K562 treated with DMSO at 1 percent for 48 hours (cell line): ENCODE results near the gene KRT83. TPM values are rescaled to one million over a fixed set of nuclear protein-coding genes. Genes with fewer than 3 reads are reported as not detected.

Experiments
- total RNA-seq: library from RNA; unstranded; fragments of 300-600 nt; gene quantifications from 2 replicates; pipeline ENCODE4 v1.2.3, GENCODE V29; 2022; ENCODE audit warnings: low replicate concordance; ENCODE audit errors: extremely low read depth

Gene KRT83
- not detected in 2 replicates for total RNA-seq

GRCh38 chr12:52320784-52321400, at the start of gene KRT83:
Gene KRT83, minus strand, starts transcription at chr12:52321398. Its CDS starts 63 bp downstream, at chr12:52321335.

GRCh38 chr12:52366738-52367485, 45.7 kb upstream of the KRT83 start, which contains the start of gene KRT85:
Gene KRT85, minus strand, starts transcription at chr12:52367481. Its CDS starts 76 bp downstream, at chr12:52367405.

GRCh38 chr12:52291267-52291935, 29.8 kb downstream of the KRT83 start, which contains the start of gene KRT81:
Gene KRT81, minus strand, starts transcription at chr12:52291534. Its CDS starts 69 bp downstream, at chr12:52291465.

DNA sequence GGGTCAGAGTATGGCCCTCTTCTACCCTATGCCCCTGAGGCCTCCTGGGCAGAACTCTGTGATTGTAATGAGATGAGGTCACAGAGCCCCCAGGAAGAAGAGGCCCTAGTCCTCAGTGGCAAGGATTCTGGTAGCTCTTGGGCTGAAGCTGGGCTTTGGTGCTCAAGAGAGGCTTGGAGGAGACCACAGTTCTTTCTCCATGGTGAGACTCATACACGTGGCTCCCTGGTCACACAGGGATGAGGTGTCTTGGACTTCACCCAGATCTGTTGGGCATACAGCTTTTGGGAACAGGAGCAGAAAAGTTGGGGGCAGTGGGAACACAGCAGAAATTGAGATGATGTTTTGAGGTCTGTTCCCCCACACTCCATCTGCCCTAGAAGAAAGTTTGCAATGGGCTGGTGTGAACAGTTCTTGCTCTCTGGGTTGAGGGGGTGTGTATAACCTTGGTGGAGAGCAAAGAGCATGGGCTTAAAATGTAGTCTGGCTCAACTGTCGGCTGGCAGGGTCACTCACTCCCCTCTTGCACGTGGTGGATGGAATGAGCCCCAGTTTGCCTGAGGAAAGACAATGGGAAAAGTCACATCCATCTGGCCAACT, 46.6 kb downstream of the KRT83 start, which contains the start of gene KRT86:
Gene KRT86 (plus strand): TSS at position 125 of the 600 bp plus-strand sequence. CDS start 27,272 bp downstream, outside the sequence.

Other genes starting within 250 kb of the KRT83 start
- gene SMIM41, start 241.7 kb downstream of the KRT83 start, total RNA-seq = not detected in 2 replicates
- gene KRT80, start 129.4 kb downstream of the KRT83 start, total RNA-seq = not detected in 2 replicates
- gene KRT7, start 88.2 kb downstream of the KRT83 start, total RNA-seq = not detected in 2 replicates
- not detected in 2 replicates for gene KRT86, start 46.8 kb downstream of the KRT83 start, total RNA-seq
- gene KRT81, start 29.9 kb downstream of the KRT83 start, total RNA-seq = not detected in 2 replicates
- gene KRT85, start 46.1 kb upstream of the KRT83 start, total RNA-seq = not detected in 2 replicates
- gene KRT84, start 64.3 kb upstream of the KRT83 start, total RNA-seq = not detected in 2 replicates
- gene KRT82, start 84.9 kb upstream of the KRT83 start, total RNA-seq = not detected in 2 replicates
- gene KRT75, start 113.0 kb upstream of the KRT83 start, total RNA-seq = not detected in 2 replicates
- gene KRT6B, start 130.7 kb upstream of the KRT83 start, total RNA-seq = not detected in 2 replicates
- gene KRT6C, start 152.4 kb upstream of the KRT83 start, total RNA-seq = not detected in 2 replicates
- not detected in 2 replicates for gene KRT6A, start 171.9 kb upstream of the KRT83 start, total RNA-seq
- gene KRT5, start 199.0 kb upstream of the KRT83 start, total RNA-seq = not detected in 2 replicates
- not detected in 2 replicates for gene KRT71, start 231.7 kb upstream of the KRT83 start, total RNA-seq